Measurements from ENCODE around the gene C22orf39.

C22orf39 gene

DNA sequence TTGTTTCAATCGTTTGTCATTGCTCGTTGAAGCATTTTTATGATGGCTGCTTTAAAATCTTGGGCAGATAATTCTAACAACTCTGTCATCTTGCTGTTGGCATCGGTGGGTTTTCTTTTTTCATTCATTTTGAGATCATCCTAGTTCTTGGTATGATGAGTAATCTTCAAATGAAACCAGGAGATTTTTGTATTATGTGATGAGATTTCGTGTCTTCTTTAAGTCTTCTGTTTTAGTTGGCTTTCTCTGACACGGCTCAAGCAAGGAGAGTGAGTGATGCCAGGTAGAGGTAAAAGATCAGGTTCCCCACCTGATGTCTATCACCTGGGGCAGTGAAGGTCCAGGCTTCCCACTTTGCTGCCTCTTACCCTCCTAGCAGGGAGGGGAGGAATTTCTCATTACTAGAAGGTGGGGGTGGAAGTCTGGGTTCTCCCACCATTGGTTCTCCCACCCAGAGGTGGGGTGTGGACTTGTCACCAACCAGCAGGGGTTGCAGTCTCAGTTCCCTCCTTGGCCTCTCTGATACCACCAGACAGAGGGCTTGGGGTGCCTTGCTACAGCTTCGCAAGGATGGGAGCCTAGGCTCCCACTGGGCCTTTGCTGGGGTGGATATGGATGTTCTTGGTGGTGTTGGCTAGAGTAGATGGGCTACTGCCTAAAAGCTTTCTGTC lies 45.1 kb upstream of the C22orf39 start:
- H3K4me3 ChIP-seq: no peak overlapping the region
- DNase-seq (ENCODE audit: low spot score): no peak
- no peak overlapping the region for H3K27ac ChIP-seq
- TF ChIP-seq, protein P1, sequence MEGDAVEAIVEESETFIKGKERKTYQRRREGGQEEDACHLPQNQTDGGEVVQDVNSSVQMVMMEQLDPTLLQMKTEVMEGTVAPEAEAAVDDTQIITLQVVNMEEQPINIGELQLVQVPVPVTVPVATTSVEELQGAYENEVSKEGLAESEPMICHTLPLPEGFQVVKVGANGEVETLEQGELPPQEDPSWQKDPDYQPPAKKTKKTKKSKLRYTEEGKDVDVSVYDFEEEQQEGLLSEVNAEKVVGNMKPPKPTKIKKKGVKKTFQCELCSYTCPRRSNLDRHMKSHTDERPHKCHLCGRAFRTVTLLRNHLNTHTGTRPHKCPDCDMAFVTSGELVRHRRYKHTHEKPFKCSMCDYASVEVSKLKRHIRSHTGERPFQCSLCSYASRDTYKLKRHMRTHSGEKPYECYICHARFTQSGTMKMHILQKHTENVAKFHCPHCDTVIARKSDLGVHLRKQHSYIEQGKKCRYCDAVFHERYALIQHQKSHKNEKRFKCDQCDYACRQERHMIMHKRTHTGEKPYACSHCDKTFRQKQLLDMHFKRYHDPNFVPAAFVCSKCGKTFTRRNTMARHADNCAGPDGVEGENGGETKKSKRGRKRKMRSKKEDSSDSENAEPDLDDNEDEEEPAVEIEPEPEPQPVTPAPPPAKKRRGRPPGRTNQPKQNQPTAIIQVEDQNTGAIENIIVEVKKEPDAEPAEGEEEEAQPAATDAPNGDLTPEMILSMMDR (IDR thresholded peaks at IDR 0.05): no peak

- H3K27ac ChIP-seq: no peak overlapping the region
- no peak for DNase-seq (ENCODE audit: low spot score)
- TF ChIP-seq, protein P1 (IDR thresholded peaks at IDR 0.05): no peak
- H3K4me3 ChIP-seq: no peak overlapping the region
These were observed 43.2 kb upstream of the C22orf39 start for GRCh38 chr22:19490628-19491230.

- TF ChIP-seq, protein P1 (IDR thresholded peaks at IDR 0.05): no peak
- H3K27ac ChIP-seq: no peak overlapping the region
- DNase-seq (ENCODE audit: low spot score): no peak
- no peak overlapping the region for H3K4me3 ChIP-seq
These were observed 41.7 kb upstream of the C22orf39 start for GRCh38 chr22:19488884-19489843.

GRCh38 chr22:19488285-19488684 lies 40.8 kb upstream of the C22orf39 start:
- TF ChIP-seq, protein P1 (IDR thresholded peaks at IDR 0.05): no peak
- Histone ChIP-seq H3K4me3 (no peak overlapping the region), H3K27ac (no peak overlapping the region)
- DNase-seq (ENCODE audit: low spot score): no peak

GRCh38 chr22:19483481-19484244 lies 36.2 kb upstream of the C22orf39 start:
- no peak overlapping the region for H3K4me3 ChIP-seq
- TF ChIP-seq, protein P1 (IDR thresholded peaks at IDR 0.05): no peak
- no peak for DNase-seq (ENCODE audit: low spot score)
- peak overlapping the region in 1 of 2 donors; percentile 56 for H3K27ac ChIP-seq

DNA sequence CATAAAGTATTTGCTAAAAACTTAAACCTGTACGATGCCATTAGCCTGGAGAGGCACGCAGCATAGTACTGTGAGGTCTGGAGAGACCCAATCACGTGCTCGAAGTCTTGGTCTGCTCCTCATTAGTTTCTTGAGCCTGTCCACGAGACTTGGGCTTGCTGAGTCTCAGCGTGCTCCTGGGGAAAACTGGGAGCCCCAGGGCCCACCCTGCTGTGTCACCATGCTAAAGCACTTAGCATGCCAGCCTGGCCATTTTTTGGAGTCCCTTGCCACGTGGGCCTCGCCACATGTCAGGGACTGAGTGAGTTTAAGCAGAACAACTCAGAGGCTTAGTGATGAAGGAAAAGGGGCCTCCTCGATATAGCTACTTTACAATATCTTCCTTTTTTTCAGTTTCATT lies 34.8 kb upstream of the C22orf39 start:
- TF ChIP-seq, protein P1 (IDR thresholded peaks at IDR 0.05): no peak
- no peak for DNase-seq (ENCODE audit: low spot score)
- no peak overlapping the region for H3K4me3 ChIP-seq
- no peak overlapping the region for H3K27ac ChIP-seq

Measured in coronary artery (tissue), 2 donors.